GM23338 (cell line): ENCODE measurements around the gene NDUFS7.

Source experiments
- CREB1 ChIP-seq: fragments of 250-450 bp; sonication (Bioruptor Pico); IDR thresholded peaks from 2 replicates; pipeline ENCODE4 v1.5.0; 2020; ENCODE audit warnings: low read depth, mild to moderate bottlenecking, moderate library complexity
- ETS1 ChIP-seq: IDR thresholded peaks from 2 replicates; pipeline ENCODE4 v1.6.1; 2016; ENCODE audit warnings: antibody characterized with exemption
- EZH2 ChIP-seq: fragments of 200-600 bp; sonication (generic); IDR thresholded peaks from one replicate; pipeline ENCODE4 v1.8.0; 2017; ENCODE audit warnings: antibody characterized with exemption, mild to moderate bottlenecking, low read depth; ENCODE audit not compliant: unreplicated experiment
- EZH2phosphoT487 ChIP-seq: fragments of 200-600 bp; sonication (generic); IDR thresholded peaks from one replicate; pipeline ENCODE4 v1.8.1; 2018; ENCODE audit warnings: antibody characterized with exemption; ENCODE audit not compliant: unreplicated experiment
- POLR2AphosphoS5 ChIP-seq: IDR thresholded peaks from 2 replicates; pipeline ENCODE4 v1.6.1; 2016; ENCODE audit warnings: antibody characterized with exemption, low read depth
- STAT1 ChIP-seq: IDR thresholded peaks from one replicate; pipeline ENCODE4 v1.6.1; 2016; ENCODE audit warnings: antibody characterized with exemption; ENCODE audit not compliant: unreplicated experiment
- ZNF114 ChIP-seq: fragments of 250-450 bp; sonication (Bioruptor Pico); IDR thresholded peaks from 2 replicates; pipeline ENCODE4 v1.5.0; 2020; ENCODE audit warnings: mild to moderate bottlenecking, moderate library complexity
- TF ChIP-seq, protein P1 (sequence below), 2 experiments: fragments of 200-600 bp in 1 of 2; sonication (generic) in 1 of 2; conservative IDR thresholded peaks; 2 replicates each; pipeline versions ENCODE4 v1.5.1 to v1.6.1; 2016 to 2017; ENCODE audit warnings: antibody characterized with exemption in 2 of 2, low read depth in 2 of 2, mild to moderate bottlenecking in 2 of 2, moderate library complexity in 1 of 2
- TF ChIP-seq, protein P2 (sequence below): IDR thresholded peaks from one replicate; pipeline ENCODE4 v1.6.1; 2018; ENCODE audit warnings: antibody characterized with exemption; ENCODE audit not compliant: unreplicated experiment

GRCh38 chr19:1420590-1420989, 36.9 kb downstream of the NDUFS7 start:
- TF ChIP-seq, protein P1, sequence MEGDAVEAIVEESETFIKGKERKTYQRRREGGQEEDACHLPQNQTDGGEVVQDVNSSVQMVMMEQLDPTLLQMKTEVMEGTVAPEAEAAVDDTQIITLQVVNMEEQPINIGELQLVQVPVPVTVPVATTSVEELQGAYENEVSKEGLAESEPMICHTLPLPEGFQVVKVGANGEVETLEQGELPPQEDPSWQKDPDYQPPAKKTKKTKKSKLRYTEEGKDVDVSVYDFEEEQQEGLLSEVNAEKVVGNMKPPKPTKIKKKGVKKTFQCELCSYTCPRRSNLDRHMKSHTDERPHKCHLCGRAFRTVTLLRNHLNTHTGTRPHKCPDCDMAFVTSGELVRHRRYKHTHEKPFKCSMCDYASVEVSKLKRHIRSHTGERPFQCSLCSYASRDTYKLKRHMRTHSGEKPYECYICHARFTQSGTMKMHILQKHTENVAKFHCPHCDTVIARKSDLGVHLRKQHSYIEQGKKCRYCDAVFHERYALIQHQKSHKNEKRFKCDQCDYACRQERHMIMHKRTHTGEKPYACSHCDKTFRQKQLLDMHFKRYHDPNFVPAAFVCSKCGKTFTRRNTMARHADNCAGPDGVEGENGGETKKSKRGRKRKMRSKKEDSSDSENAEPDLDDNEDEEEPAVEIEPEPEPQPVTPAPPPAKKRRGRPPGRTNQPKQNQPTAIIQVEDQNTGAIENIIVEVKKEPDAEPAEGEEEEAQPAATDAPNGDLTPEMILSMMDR (conservative IDR thresholded peaks at IDR 0.05; ENCODE audit: low read depth in 2 of 2) = no peak
- TF ChIP-seq EZH2phosphoT487 (no peak), POLR2AphosphoS5 (no peak), CREB1 (CRISPR knock-in tag) (no peak), STAT1 (no peak), EZH2 (no peak), ZNF114 (CRISPR knock-in tag) (no peak), ETS1 (no peak)
- TF ChIP-seq, protein P2, sequence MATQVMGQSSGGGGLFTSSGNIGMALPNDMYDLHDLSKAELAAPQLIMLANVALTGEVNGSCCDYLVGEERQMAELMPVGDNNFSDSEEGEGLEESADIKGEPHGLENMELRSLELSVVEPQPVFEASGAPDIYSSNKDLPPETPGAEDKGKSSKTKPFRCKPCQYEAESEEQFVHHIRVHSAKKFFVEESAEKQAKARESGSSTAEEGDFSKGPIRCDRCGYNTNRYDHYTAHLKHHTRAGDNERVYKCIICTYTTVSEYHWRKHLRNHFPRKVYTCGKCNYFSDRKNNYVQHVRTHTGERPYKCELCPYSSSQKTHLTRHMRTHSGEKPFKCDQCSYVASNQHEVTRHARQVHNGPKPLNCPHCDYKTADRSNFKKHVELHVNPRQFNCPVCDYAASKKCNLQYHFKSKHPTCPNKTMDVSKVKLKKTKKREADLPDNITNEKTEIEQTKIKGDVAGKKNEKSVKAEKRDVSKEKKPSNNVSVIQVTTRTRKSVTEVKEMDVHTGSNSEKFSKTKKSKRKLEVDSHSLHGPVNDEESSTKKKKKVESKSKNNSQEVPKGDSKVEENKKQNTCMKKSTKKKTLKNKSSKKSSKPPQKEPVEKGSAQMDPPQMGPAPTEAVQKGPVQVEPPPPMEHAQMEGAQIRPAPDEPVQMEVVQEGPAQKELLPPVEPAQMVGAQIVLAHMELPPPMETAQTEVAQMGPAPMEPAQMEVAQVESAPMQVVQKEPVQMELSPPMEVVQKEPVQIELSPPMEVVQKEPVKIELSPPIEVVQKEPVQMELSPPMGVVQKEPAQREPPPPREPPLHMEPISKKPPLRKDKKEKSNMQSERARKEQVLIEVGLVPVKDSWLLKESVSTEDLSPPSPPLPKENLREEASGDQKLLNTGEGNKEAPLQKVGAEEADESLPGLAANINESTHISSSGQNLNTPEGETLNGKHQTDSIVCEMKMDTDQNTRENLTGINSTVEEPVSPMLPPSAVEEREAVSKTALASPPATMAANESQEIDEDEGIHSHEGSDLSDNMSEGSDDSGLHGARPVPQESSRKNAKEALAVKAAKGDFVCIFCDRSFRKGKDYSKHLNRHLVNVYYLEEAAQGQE = no peak
